HUDEP-2 (cell line): ENCODE results near the gene ZNF784.
A peak's percentile ranks its signal among the peaks of the same experiment; 100 is the strongest.

Experiments used
- DNase-seq, 76 experiments: peaks; one replicate each; lab custom pipeline; 2025; ENCODE audit not compliant: unreplicated experiment in 76 of 76; lab: John Stamatoyannopoulos, UW

ZNF784 gene

DNA sequence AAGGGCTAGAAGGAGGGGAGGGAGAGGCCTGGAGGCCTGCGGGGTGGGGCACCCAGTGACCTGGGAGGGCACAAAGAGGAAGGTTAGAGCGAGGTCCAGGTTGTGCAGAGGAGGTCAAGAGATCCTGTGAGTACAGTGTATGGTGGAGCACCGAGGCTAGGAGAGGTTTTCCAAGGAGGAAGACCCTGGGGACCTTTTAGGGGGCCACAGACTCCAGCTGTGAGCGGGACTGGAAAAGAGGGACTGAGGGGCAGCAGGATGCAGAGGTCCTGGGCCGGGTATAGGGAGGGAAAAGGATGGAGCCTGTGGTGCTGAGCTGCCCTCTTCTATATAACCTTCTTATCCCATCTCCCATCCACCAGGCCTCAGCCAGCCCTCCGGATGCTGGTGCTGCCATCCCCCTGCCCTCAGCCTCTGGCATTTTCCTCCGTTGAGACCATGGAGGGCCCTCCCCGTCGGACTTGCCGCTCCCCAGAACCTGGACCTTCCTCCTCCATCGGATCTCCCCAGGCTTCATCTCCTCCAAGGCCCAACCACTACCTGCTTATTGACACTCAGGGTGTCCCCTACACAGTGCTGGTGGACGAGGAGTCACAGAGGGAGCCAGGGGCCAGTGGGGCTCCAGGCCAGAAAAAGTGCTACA lies 19.9 kb upstream of the ZNF784 start:
- DNase-seq: peak in 1 of 76 experiments; percentile 53

GRCh38 chr19:55643887-55644176 lies 19.5 kb upstream of the ZNF784 start:
- peak in 4 of 76 experiments; percentile 37 to 53 (median 44) for DNase-seq

GRCh38 chr19:55643003-55643886 lies 18.9 kb upstream of the ZNF784 start, which contains the start of gene ZNF581:
TSS of gene ZNF581 (plus strand) at chr19:55643649. CDS start at chr19:55644572, 923 bp downstream.
- peak in 70 of 76 experiments; percentile 15 to 85 (median 71) for DNase-seq

GRCh38 chr19:55642153-55643002 lies 18.0 kb upstream of the ZNF784 start:
- peak in 18 of 76 experiments; percentile 16 to 57 (median 32) for DNase-seq

GRCh38 chr19:55641426-55642152 lies 17.2 kb upstream of the ZNF784 start:
- peak in 8 of 76 experiments; percentile 18 to 65 (median 38) for DNase-seq

- peak in 74 of 76 experiments; percentile 49 to 99 (median 82) for DNase-seq
Measured at GRCh38 chr19:55640577-55641425, 16.4 kb upstream of the ZNF784 start, which contains the start of gene ZNF580. TSS of gene ZNF580 (plus strand) at chr19:55641002. CDS start at chr19:55642509, 1,507 bp downstream.

DNA sequence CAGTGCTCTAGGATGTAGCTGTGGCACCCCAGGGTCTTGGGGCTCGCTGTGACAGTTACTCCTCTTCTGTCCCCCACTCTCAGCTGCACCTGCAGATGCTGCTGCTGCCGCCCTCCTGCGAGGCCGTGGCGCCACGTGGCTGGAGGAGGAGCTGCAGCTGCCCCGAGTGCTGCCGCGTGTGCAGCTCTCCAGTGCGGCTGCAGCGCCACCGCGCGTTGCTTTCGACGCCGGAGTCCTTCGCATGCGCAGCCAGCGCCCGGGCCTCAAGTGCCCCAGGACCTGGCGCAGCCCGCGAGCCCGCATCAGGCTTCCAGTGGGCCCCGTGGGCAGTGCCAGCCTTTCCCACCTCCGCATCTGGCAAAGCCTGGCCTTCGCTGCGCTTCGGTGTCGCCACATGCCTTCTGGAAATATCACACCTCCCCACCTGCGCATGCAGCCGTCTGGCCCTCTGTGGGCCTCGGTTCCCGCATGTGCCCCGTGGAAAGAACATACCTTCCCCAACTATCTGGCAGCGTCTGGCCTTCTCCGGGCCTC lies 15.7 kb upstream of the ZNF784 start:
- DNase-seq: peak in 74 of 76 experiments; percentile 59 to 99 (median 87)

DNA sequence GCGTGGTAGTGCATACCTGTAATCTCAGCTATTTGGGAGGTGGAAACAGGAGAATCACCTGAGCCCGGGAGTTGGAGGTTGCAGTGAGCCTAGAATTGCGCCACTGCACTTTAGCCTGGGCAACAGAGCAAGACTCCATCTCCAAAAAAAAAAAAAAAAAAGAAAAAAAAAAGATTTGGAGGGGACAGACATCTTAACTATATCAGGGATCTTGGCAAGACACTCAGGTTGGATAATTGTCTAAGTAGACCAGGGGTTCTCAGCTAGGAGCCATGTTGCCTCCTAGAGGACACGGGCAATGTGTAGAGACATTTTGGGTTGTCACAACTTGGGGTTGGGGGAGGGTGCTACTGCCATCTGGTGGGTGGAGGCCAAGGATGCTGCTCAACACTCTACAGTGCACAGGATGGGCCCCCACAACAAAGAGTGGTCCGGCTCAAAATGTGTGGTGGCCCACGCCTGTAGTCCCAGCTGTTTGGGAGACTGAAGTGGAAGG lies 14.5 kb upstream of the ZNF784 start:
- peak in 69 of 76 experiments; percentile 36 to 90 (median 67) for DNase-seq

- no peak for DNase-seq
Measured at GRCh38 chr19:55637534-55637933, 13.2 kb upstream of the ZNF784 start.

DNA sequence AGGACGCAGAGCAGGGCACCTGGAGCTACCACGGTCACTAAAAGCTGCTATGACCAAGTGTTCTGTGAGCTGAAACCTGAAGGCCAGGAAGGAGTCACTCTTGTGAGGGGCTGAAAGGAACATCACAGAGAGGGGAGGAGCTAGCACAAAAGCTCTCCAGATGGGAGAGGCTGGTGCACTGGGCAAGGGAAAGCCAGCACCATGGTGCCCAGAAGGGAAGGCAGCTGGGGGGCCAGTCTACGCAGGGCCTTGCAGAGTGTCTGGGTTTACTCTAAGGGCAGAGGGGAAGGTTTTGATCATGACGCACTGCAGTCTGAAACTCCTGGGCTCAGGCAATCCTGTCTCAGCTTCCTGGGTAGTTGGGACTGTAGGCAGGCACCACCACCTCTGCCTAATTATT lies 12.4 kb upstream of the ZNF784 start:
- DNase-seq: no peak

DNA sequence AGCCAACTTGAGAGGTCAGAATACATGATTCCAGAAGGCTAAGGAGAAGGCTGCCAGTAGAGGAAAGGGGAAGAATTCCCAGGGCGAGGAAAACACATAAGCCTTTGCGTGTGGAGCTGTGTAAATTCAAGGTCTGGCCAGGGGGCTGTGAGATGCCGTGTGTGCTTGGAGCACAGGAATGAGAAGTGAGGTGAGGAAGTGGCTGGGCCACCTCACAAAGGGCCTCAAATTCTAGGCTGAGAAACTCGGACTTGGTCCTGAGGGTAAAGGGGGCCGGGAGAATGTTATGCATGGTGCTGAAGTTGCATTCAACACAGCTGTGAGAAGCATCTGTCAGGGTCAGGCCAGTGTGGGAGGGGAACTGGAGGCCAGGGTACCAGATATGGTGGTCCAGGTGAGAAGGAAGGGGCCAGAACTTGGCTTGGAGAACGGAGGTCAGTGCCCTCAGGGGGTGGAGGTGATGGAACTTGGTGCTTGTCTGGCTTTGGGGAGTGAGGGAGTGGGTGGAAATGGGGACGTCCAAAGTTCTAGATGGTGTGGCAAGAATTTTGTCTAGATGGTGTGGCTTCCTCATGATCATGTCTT lies 11.6 kb upstream of the ZNF784 start:
- DNase-seq: no peak

GRCh38 chr19:55635334-55635717 lies 11.0 kb upstream of the ZNF784 start:
- DNase-seq: no peak

- no peak for DNase-seq
Measured at GRCh38 chr19:55633861-55634260, 9.5 kb upstream of the ZNF784 start.

GRCh38 chr19:55632463-55632834 lies 8.1 kb upstream of the ZNF784 start:
- DNase-seq: peak in 74 of 76 experiments; percentile 44 to 95 (median 86)

DNA sequence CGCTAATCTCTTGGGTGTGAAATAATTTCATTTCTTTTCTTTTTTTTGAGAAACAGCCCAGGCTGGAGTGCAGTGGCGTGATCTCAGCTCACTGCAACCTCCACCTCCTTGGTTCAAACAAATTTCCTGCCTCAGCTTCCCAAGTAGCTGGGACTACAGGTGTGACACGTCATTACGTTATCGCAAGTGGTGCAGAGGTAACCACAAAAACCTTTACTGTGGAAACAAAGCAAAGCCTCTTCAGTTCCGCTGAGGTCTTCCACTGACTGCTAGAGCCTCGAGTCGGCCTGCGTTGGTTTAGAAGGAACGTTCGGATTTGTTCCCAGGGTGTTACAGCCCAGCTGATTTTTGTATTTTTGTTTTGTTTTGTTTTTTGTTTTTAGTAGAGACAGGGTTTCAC lies 2.0 kb upstream of the ZNF784 start:
- no peak for DNase-seq

GRCh38 chr19:55625004-55625326 lies 599 bp upstream of the ZNF784 start:
- no peak for DNase-seq

GRCh38 chr19:55623561-55623960 lies 805 bp downstream of the ZNF784 start:
- peak in 9 of 76 experiments; percentile 17 to 50 (median 33) for DNase-seq

DNA sequence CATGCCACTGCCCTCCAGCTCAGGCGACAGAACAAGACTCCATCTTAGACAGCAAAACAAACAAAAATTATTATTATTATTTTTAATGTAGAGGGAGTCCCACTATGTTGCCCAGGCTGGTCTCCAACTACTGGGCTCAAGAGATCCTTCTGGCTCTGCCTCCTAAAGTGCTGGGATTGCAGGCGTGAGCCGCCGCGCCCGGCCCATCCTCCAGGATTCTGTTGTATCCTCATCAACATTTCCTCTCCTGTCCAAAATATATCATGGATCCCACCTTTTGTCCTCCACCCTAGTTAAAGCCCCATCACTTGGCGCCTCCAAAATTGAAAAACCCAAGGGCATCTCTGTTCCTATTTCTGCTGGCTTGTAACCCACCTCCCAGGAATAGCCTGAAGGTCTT lies 1.2 kb downstream of the ZNF784 start:
- DNase-seq: no peak
